ENCODE measurements around the gene SCMH1. TPM values are rescaled to one million over a fixed set of nuclear protein-coding genes. Genes with fewer than 3 reads are reported as not detected.

The SCMH1 gene
- polyA plus RNA-seq, 1 donor from 2014 or later, result 23.0 TPM

DNA sequence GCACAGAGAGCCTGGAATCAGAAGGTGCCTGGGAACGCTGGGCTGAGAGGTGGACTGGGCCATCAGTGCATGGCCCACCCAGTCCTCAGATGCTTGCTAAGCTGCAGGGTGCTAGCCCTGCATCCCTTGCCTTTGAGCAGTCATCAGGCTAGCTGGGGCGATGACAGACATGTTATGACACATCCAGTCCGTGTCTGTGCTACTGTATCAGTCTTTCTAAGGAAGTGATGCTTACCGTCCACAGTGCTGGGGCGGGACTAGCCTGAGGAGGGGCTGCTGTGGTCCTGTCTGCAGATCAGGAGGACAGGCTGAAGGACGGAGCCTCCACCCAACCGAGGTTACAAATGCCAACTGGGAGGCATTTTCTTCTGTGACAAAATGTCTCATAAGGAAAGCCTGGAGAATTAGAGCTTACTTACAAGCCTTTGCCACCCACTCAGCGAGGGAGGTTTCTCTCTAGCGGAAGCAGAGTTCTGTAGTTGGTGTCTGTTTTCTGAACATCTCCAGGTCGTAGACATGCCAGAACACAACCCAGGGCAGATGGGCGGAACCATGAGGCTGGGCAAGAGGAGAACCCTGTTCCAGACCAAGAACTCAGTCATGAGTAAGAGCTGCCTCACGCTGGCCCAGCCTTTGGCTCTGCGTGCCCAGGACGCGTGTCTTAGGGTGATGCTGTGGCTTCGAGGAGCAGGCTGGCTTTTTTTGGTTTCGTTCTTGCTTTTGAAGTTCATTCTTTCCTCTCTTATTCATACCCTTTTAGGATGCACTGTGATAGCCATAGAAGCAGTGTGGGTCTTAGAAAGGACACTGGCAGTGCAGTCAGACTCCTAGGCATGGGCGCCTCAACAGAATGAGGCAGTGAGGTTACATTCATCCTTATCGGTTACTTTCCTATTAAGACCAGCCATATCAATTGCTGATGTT, 234.9 kb downstream of the SCMH1 start (continued):
- TF ChIP-seq TAF1 (IDR thresholded peaks at IDR 0.05; ENCODE audit: low read depth), result no peak
- TF ChIP-seq CTCF (IDR thresholded peaks at IDR 0.05; ENCODE audit: poor library complexity, severe bottlenecking), result no peak

GRCh38 chr1:41005876-41006275, 236.2 kb downstream of the SCMH1 start:
- Histone ChIP-seq H3K9me3 (ENCODE audit: low read length) (no peaks in the 10 kb centered on the region), H3K9ac (ENCODE audit: low read length) (no peak overlapping the region), H3F3A (ENCODE audit: insufficient read depth, low read length, poor library complexity, severe bottlenecking) (no peaks in the 10 kb centered on the region), H3K27me3 (ENCODE audit: insufficient read depth, low read depth, low read length) (no peaks in the 10 kb centered on the region), H2AFZ (ENCODE audit: low read depth, low read length) (no peak overlapping the region), H3K4me2 (ENCODE audit: low read length) (no peak overlapping the region), H3K9me2 (ENCODE audit: insufficient read depth, low read length) (no peaks in the 10 kb centered on the region), H3K4me3 (ENCODE audit: low read length) (no peak overlapping the region), H3K79me2 (replicated peaks; ENCODE audit: insufficient read depth, low read length) (no peaks in the 10 kb centered on the region), H3K27ac (ENCODE audit: low read length) (no peak overlapping the region), H3K36me3 (ENCODE audit: insufficient read depth, low read length) (peaks cover 32% of the 10 kb centered on the region), H4K20me1 (ENCODE audit: insufficient read depth) (no peaks in the 10 kb centered on the region)
- TF ChIP-seq EZH2 (IDR thresholded peaks at IDR 0.05; ENCODE audit: borderline replicate concordance, insufficient read depth, low read length, poor library complexity, severe bottlenecking) (no peak), POLR2AphosphoS5 (IDR thresholded peaks at IDR 0.05) (no peak), RAD21 (conservative IDR thresholded peaks at IDR 0.05) (no peak), CTCF (IDR thresholded peaks at IDR 0.05; ENCODE audit: poor library complexity, severe bottlenecking) (no peak), EP300 (conservative IDR thresholded peaks at IDR 0.05; ENCODE audit: poor library complexity, severe bottlenecking) (no peak), TAF1 (IDR thresholded peaks at IDR 0.05; ENCODE audit: low read depth) (no peak), MXI1 (conservative IDR thresholded peaks at IDR 0.05; ENCODE audit: poor library complexity, severe bottlenecking) (no peak), SMC3 (conservative IDR thresholded peaks at IDR 0.05; ENCODE audit: poor library complexity) (no peak)
- TF ChIP-seq, protein P1, sequence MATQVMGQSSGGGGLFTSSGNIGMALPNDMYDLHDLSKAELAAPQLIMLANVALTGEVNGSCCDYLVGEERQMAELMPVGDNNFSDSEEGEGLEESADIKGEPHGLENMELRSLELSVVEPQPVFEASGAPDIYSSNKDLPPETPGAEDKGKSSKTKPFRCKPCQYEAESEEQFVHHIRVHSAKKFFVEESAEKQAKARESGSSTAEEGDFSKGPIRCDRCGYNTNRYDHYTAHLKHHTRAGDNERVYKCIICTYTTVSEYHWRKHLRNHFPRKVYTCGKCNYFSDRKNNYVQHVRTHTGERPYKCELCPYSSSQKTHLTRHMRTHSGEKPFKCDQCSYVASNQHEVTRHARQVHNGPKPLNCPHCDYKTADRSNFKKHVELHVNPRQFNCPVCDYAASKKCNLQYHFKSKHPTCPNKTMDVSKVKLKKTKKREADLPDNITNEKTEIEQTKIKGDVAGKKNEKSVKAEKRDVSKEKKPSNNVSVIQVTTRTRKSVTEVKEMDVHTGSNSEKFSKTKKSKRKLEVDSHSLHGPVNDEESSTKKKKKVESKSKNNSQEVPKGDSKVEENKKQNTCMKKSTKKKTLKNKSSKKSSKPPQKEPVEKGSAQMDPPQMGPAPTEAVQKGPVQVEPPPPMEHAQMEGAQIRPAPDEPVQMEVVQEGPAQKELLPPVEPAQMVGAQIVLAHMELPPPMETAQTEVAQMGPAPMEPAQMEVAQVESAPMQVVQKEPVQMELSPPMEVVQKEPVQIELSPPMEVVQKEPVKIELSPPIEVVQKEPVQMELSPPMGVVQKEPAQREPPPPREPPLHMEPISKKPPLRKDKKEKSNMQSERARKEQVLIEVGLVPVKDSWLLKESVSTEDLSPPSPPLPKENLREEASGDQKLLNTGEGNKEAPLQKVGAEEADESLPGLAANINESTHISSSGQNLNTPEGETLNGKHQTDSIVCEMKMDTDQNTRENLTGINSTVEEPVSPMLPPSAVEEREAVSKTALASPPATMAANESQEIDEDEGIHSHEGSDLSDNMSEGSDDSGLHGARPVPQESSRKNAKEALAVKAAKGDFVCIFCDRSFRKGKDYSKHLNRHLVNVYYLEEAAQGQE (IDR thresholded peaks at IDR 0.05; ENCODE audit: borderline replicate concordance), result no peak

Measured in neural cell (in vitro differentiated cells).